Esophagus squamous epithelium (tissue), 5 donors: ENCODE measurements around the gene CRYBB2. TPM values are rescaled to one million over a fixed set of nuclear protein-coding genes. Genes with fewer than 3 reads are reported as not detected.

ENCODE experiments used
- DNase-seq: peaks from one replicate; lab custom pipeline; 2025; lab: John Stamatoyannopoulos, UW
- H3K27ac ChIP-seq, 4 donors: fragments of 200-600 bp; sonication (generic); one replicate each; pipeline ENCODE4 v1.5.1; 2016 to 2019; ENCODE audit warnings: mild to moderate bottlenecking in 1 of 4
- H3K27me3 ChIP-seq, 4 donors: fragments of 200-600 bp; sonication (generic); 1 replicate in 3 of 4; 2 replicates in 1 of 4; pipeline versions ENCODE4 v1.5.1 to v1.6.0; 2017 to 2021; ENCODE audit warnings: antibody characterized with exemption in 1 of 4
- H3K36me3 ChIP-seq, 3 donors: fragments of 200-600 bp; sonication (generic); one replicate each; pipeline ENCODE4 v1.5.1; 2016 to 2019
- H3K4me1 ChIP-seq, 3 donors: fragments of 200-600 bp; sonication (generic); one replicate each; pipeline ENCODE4 v1.5.1; 2017 to 2019
- H3K4me3 ChIP-seq, 4 donors: fragments of 200-600 bp; sonication (generic); 1 replicate in 3 of 4; 2 replicates in 1 of 4; pipeline ENCODE4 v1.5.1; 2016 to 2019; ENCODE audit warnings: mild to moderate bottlenecking in 2 of 4, moderate library complexity in 1 of 4
- H3K9me3 ChIP-seq, 3 donors: fragments of 200-600 bp; sonication (generic); one replicate each; pipeline ENCODE4 v1.5.1; 2016 to 2019
- POLR2A ChIP-seq, 4 donors: fragments of 450-650 bp; IDR thresholded peaks; one replicate each; pipeline ENCODE4 v1.6.1; 2017; ENCODE audit warnings: antibody characterized with exemption in 4 of 4, mild to moderate bottlenecking in 4 of 4, moderate library complexity in 3 of 4
- WGBS, 2 donors: methylation state at CpG; one replicate each; pipeline ENCODE4 v1.1.5; 2018; 5-methylcytosine and 5-hydroxymethylcytosine counted together
- intact Hi-C: fragments of 100-400 bp; cut with DNase I; formaldehyde crosslinking; loops from one replicate; pipeline ENCODE4 v1.15.0; 2022
- total RNA-seq, 4 donors: library from RNA; depleted of rRNA; stranded (reverse); fragments of >200 nt; gene quantifications; one replicate each; pipeline ENCODE4 v1.1.0, GENCODE V29; 2016
- TF ChIP-seq, protein P1 (sequence below), 6 experiments: fragments of 450-650 bp in 4 of 6; fragments of 200-600 bp in 2 of 6; sonication (generic) in 2 of 6; IDR thresholded peaks; one replicate each; pipeline ENCODE4 v1.5.1; 2016 to 2019; ENCODE audit warnings: antibody characterized with exemption in 6 of 6, mild to moderate bottlenecking in 4 of 6, moderate library complexity in 4 of 6
- donor health status: DM: yes; HTN: yes; CAD: no.

The CRYBB2 gene, protein sequence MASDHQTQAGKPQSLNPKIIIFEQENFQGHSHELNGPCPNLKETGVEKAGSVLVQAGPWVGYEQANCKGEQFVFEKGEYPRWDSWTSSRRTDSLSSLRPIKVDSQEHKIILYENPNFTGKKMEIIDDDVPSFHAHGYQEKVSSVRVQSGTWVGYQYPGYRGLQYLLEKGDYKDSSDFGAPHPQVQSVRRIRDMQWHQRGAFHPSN
- not detected for total RNA-seq

DNA sequence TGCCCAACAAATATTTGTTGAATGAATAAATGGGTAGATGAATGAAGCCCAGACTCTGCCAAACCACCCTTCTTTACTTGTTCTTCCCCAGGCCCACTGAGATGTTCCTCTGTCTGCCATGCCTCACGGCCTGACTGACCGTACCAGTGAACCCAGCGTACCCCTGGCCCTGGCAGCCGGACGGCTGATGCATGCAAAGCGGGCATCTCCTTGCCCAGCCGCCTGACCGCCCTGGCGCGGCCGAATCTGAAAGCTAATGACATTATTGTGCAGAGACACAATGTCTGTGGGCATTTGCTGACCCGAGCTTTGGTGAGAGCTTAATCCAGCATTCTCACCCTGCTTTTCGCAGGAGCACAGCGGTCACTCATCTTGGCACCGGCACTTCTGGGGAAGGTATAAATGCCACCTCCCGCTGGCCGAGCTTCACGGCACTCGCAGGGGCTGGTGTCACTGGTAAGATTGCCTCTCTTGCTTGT, at the start of gene CRYBB2:
CRYBB2 (plus strand) TSS at position 429 of the 479 bp plus-strand sequence. CDS start 1,791 bp downstream, outside the sequence.
- no peak for DNase-seq
- H3K27ac ChIP-seq: no peak within 1 kb of the TSS
- peaks cover 0 to 42% (median 0%) of the 10 kb centered on the region in 4 donors for H3K27me3 ChIP-seq
- intact Hi-C loops: no loop called here
- no peaks in the 10 kb centered on the region for H3K9me3 ChIP-seq
- no peak within 1 kb of the TSS for H3K4me3 ChIP-seq
- WGBS, 2 donors: 84 to 89% methylated on average over 8 to 14 of the region's 19 CpGs
- no peaks in the 10 kb centered on the region for H3K36me3 ChIP-seq
- H3K4me1 ChIP-seq: no peaks in the 10 kb centered on the region
- no peak for TF ChIP-seq POLR2A (IDR thresholded peaks at IDR 0.05)
- TF ChIP-seq, protein P1, sequence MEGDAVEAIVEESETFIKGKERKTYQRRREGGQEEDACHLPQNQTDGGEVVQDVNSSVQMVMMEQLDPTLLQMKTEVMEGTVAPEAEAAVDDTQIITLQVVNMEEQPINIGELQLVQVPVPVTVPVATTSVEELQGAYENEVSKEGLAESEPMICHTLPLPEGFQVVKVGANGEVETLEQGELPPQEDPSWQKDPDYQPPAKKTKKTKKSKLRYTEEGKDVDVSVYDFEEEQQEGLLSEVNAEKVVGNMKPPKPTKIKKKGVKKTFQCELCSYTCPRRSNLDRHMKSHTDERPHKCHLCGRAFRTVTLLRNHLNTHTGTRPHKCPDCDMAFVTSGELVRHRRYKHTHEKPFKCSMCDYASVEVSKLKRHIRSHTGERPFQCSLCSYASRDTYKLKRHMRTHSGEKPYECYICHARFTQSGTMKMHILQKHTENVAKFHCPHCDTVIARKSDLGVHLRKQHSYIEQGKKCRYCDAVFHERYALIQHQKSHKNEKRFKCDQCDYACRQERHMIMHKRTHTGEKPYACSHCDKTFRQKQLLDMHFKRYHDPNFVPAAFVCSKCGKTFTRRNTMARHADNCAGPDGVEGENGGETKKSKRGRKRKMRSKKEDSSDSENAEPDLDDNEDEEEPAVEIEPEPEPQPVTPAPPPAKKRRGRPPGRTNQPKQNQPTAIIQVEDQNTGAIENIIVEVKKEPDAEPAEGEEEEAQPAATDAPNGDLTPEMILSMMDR (IDR thresholded peaks at IDR 0.05): no peak

DNA sequence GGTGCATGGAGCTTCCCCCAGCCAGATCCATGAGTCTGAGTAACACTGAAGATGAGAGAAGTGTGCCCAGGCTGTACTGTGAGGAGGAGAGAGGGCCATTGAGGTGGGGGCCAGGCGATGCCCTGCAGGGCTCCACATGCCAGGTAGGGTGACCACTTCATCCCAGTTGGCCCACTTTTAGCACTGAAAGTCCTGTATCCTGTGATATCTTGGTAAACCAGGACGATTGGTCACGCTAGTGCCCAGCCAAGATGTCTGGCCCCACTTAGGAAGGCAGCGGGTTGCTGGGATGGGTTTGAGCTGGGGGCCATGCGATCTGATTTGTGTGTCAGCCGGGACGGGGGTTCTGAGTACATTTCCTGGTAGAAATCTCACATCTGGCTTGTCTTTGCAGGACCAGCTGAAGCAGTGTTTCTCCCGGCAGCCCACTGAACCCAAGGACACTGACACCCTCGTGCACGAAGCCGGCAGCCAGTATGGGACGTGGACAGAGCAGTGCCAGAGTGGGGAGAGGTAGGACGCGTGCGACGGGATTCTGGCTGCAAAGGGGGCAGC, 48.9 kb upstream of the CRYBB2 start:
- TF ChIP-seq POLR2A (IDR thresholded peaks at IDR 0.05): no peak
- TF ChIP-seq, protein P1 (IDR thresholded peaks at IDR 0.05): no peak
- Histone ChIP-seq H3K27me3 (no peaks in the 10 kb centered on the region), H3K4me3 (no peak overlapping the region), H3K27ac (no peak overlapping the region), H3K4me1 (peaks cover 12 to 62% (median 21%) of the 10 kb centered on the region in 3 donors), H3K36me3 (peaks cover 7 to 53% (median 19%) of the 10 kb centered on the region in 3 donors), H3K9me3 (no peaks in the 10 kb centered on the region)
- intact Hi-C loops: no loop called here
- WGBS, 2 donors: 89 to 98% methylated on average over 4 to 15 of the region's 16 CpGs
- DNase-seq: no peak

DNA sequence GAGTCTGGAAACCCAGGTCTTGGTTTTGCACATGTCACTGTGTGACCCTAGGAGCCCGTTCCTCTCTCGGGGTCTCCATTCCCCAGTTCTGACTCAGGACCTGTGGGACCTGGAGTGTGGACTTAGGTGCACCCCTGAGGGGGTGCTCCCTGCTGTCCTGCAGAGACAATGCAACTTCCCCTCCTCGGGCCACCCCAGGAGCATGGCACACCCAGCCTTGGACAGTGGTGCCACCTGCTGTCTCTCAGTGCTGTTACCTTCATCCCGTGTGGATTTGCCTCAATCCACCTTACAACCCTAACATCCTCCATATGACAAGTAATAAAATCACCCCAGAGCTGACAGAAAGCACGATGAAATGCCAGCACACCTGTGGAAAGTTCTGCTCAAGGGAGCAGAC, 47.3 kb upstream of the CRYBB2 start:
- Histone ChIP-seq H3K4me3 (no peak overlapping the region), H3K27me3 (no peaks in the 10 kb centered on the region), H3K36me3 (peaks cover 7 to 70% (median 21%) of the 10 kb centered on the region in 3 donors), H3K9me3 (no peaks in the 10 kb centered on the region), H3K27ac (no peak overlapping the region), H3K4me1 (peaks cover 0 to 62% (median 18%) of the 10 kb centered on the region in 3 donors)
- DNase-seq: no peak
- WGBS, 2 donors: 59% methylated on average over 4 to 5 of the region's 5 CpGs
- intact Hi-C loops: no loop called here
- TF ChIP-seq POLR2A (IDR thresholded peaks at IDR 0.05): no peak
- TF ChIP-seq, protein P1 (IDR thresholded peaks at IDR 0.05): peak in 5 of 6 experiments; percentile 25 to 62 (median 49)

DNA sequence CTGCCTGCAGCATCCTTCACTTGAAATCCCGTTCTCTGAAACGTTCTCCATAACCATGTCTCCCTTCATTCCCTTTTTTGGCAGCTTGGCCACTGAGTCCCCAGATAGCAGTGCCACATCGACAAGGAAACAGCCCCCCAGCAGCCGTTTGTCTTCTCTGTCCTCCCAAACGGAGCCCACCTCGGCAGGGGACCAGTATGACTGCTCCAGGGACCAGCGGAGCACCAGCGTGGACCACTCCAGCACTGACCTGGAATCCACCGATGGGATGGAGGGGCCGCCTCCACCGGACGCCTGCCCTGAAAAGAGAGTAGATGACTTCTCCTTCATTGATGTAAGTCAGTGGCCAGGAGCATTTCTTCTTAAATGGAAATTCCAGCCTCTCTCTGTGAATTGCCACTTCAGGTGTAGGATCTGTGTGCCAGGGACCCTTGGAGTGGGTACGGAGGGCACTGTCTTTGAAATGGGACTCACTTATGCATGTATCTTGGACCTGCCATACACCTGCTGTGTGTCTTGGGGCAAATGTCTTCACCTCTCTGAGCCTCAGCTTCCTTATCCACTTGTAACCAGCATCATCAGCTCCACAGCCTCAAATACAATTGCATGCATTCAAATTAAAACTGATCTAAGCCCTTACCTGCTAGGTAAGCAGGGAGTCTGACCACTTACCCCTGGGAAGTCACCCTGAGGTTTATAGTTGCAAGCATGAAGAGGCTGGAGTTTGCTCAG, 45.1 kb upstream of the CRYBB2 start:
- no peak for DNase-seq
- Histone ChIP-seq H3K4me1 (peaks cover 0 to 42% (median 13%) of the 10 kb centered on the region in 3 donors), H3K9me3 (peaks cover 0 to 2% (median 0%) of the 10 kb centered on the region in 3 donors), H3K4me3 (no peak overlapping the region), H3K36me3 (peaks cover 9 to 92% (median 33%) of the 10 kb centered on the region in 3 donors), H3K27ac (no peak overlapping the region), H3K27me3 (no peaks in the 10 kb centered on the region)
- intact Hi-C loops: no loop called here
- no peak for TF ChIP-seq POLR2A (IDR thresholded peaks at IDR 0.05)
- TF ChIP-seq, protein P1 (IDR thresholded peaks at IDR 0.05): no peak
- WGBS, 2 donors: 83% methylated on average over 10 to 12 of the region's 13 CpGs
